Activated B cell treated with CpG ODN at 0.5 μM for 24 hours (primary cell): ENCODE data around the gene PPM1D. TPM values are rescaled to one million over a fixed set of nuclear protein-coding genes. Genes with fewer than 3 reads are reported as not detected.

Experiments used
- ATAC-seq: fragments of 200-7000 bp; cut with Tn5 transposase; one replicate; pipeline ENCODE4 v1.10.0; 2021; ENCODE audit warnings: low read depth, mild to moderate bottlenecking, moderate library complexity
- CTCF ChIA-PET: fragments of 350-600 bp; sonication (Branson Sonifier 250); formaldehyde crosslinking; loops from one replicate; lab custom pipeline; 2021; ENCODE audit warnings: antibody characterized with exemption; lab: Charles Lee
- POLR2A ChIA-PET: fragments of 350-600 bp; sonication (Branson Sonifier 250); formaldehyde crosslinking; loops from one replicate; lab custom pipeline; 2021; ENCODE audit warnings: antibody characterized with exemption; lab: Charles Lee
- DNase-seq: peaks from one replicate; pipeline ENCODE4 v3.0.0; 2022
- H3K27ac Mint-ChIP-seq: one replicate; pipeline ENCODE4 v1.8.0; 2020; ENCODE audit warnings: mixed read lengths
- H3K27me3 Mint-ChIP-seq: one replicate; pipeline ENCODE4 v1.8.0; 2021; ENCODE audit warnings: mixed read lengths
- H3K36me3 Mint-ChIP-seq: one replicate; pipeline ENCODE4 v1.8.0; 2021; ENCODE audit warnings: low read depth, mixed read lengths
- H3K4me1 Mint-ChIP-seq: one replicate; pipeline ENCODE4 v1.8.0; 2021; ENCODE audit warnings: mixed read lengths
- H3K4me3 Mint-ChIP-seq: one replicate; pipeline ENCODE4 v1.8.0; 2020; ENCODE audit warnings: mild to moderate bottlenecking, mixed read lengths
- H3K9me3 Mint-ChIP-seq: one replicate; pipeline ENCODE4 v1.8.0; 2020; ENCODE audit warnings: mixed read lengths
- intact Hi-C: fragments of 100-400 bp; cut with micrococcal nuclease; formaldehyde crosslinking; loops from one replicate; pipeline ENCODE4 v1.15.1; 2024
- total RNA-seq: library from RNA; stranded (reverse); gene quantifications from 2 replicates; pipeline ENCODE4 v1.2.3, GENCODE V29; 2022
- TF ChIP-seq, protein P1 (sequence below): fragments of 200-600 bp; IDR thresholded peaks from one replicate; pipeline ENCODE4 v1.8.0; 2022; ENCODE audit warnings: antibody characterized with exemption, mild to moderate bottlenecking

PPM1D gene
- total RNA-seq, 1 donor from 2014 or later: 13.3 TPM

DNA sequence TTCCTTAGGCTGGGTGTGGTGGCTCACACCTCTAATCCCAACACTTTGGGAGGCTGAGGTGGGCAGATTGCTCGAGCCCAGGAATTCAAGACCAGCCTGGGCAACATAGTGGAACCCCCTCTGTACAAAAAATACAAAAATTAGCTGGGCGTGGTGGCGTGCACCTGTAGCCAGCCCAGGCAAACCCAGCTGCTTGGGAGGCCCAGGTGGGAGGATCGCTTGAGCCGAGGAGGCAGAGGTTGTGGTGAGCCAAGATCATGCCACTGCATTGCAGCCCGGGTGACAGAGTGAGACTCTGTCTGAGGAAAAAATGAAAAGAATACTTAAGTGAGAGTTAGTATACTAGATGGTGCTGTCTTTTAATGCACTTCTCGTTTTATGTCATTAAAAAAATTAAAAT is 15.1 kb downstream of the PPM1D start:
- Mint-ChIP-seq H3K27me3 (no peaks in the 10 kb centered on the region), H3K27ac (no peak overlapping the region), H3K4me1 (peaks cover 29% of the 10 kb centered on the region), H3K9me3 (no peaks in the 10 kb centered on the region), H3K4me3 (no peak overlapping the region), H3K36me3 (peaks cover 15% of the 10 kb centered on the region)
- intact Hi-C loops: no loop called here
- DNase-seq: no peak
- ChIA-PET CTCF (no interaction called here), POLR2A (no interaction called here)
- TF ChIP-seq, protein P1, sequence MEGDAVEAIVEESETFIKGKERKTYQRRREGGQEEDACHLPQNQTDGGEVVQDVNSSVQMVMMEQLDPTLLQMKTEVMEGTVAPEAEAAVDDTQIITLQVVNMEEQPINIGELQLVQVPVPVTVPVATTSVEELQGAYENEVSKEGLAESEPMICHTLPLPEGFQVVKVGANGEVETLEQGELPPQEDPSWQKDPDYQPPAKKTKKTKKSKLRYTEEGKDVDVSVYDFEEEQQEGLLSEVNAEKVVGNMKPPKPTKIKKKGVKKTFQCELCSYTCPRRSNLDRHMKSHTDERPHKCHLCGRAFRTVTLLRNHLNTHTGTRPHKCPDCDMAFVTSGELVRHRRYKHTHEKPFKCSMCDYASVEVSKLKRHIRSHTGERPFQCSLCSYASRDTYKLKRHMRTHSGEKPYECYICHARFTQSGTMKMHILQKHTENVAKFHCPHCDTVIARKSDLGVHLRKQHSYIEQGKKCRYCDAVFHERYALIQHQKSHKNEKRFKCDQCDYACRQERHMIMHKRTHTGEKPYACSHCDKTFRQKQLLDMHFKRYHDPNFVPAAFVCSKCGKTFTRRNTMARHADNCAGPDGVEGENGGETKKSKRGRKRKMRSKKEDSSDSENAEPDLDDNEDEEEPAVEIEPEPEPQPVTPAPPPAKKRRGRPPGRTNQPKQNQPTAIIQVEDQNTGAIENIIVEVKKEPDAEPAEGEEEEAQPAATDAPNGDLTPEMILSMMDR: no peak
- ATAC-seq: no peak

DNA sequence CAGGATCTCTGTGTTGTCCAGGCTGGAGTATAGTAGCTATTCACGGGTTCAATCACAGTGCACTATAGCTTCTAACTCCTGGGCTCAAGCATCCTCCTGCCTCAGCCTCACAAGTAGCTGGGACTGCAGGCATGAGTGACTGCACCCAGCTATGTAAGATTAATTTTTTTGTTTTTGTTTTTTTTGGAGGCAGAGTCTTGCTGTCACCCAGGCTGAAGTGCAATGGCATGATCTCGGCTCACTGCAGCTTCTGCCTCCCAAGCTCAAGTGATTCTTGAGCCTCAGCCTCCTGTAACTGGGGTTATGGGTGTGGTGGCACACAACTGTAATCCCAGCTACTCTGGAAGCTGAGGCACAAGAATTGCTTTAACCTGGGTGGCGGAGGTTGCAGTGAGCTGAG is 15.8 kb downstream of the PPM1D start:
- ChIA-PET CTCF (no interaction called here), POLR2A (no interaction called here)
- Mint-ChIP-seq H3K27me3 (no peaks in the 10 kb centered on the region), H3K4me1 (peaks cover 24% of the 10 kb centered on the region), H3K4me3 (no peak overlapping the region), H3K27ac (no peak overlapping the region), H3K9me3 (no peaks in the 10 kb centered on the region), H3K36me3 (peaks cover 15% of the 10 kb centered on the region)
- TF ChIP-seq, protein P1: no peak
- DNase-seq: no peak
- intact Hi-C loops: no loop called here
- ATAC-seq: no peak

DNA sequence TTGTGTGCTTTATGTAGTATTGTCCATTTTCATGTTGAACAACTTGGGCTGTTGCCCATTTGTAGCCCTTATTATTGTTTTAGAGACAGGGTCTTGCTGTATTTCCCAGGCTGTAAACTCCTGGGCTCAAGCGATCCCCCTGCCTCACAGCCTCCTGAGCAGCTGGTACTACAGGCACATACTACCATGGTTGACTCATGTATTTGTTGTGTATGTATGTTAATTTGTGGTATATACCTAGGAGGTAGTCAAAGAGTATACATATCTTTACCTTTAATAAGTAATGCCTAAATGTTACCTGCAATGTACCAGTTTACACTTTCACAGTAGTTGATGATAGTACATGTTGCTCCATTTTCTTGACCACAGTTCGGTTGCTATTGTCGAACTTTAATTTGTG is 18.1 kb downstream of the PPM1D start:
- POLR2A ChIA-PET: no interaction called here
- ATAC-seq (no peak), DNase-seq (no peak)
- Mint-ChIP-seq H3K4me1 (peaks cover 19% of the 10 kb centered on the region), H3K9me3 (no peaks in the 10 kb centered on the region), H3K4me3 (no peak overlapping the region), H3K36me3 (peaks cover 15% of the 10 kb centered on the region), H3K27ac (no peak overlapping the region), H3K27me3 (no peaks in the 10 kb centered on the region)
- intact Hi-C loops: no loop called here
- TF ChIP-seq, protein P1: no peak
- CTCF ChIA-PET: no interaction called here

DNA sequence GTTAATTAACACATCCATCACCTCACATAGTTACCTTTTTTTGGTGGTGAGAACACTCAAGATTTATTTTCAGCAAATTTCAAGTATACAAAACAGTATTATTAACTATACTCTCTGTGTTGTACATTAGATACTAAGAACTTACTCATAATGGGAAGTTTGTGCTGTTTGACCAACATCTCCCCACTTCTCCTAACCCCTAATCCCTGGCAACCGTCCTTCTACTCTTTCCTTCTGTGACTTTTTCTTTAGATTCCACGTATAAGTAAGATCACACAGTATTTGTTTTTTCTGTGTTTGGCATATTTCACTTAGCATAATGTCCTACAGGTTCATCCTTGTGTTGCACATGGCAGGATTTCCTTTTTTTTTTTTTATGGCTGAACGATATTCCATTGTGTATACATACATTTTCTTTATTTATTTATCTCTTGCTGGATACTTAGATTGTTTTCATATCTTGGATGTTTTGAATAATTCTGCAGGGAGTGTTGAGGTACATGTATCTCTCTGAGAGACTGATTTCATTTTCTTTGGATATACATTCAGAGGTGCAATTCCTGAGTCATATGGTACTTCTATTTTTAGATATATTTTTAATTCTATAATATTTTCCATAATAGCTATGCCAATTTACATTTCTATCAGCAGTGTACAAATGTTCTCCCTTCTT is 19.0 kb downstream of the PPM1D start:
- H3K9me3 Mint-ChIP-seq: no peaks in the 10 kb centered on the region
- H3K27me3 Mint-ChIP-seq: no peaks in the 10 kb centered on the region
- ATAC-seq: no peak
- TF ChIP-seq, protein P1: no peak
- ChIA-PET CTCF (no interaction called here), POLR2A (no interaction called here)
- no peak for DNase-seq
- no peak overlapping the region for H3K27ac Mint-ChIP-seq
- H3K4me3 Mint-ChIP-seq: no peak overlapping the region
- H3K4me1 Mint-ChIP-seq: peaks cover 19% of the 10 kb centered on the region
- H3K36me3 Mint-ChIP-seq: peaks cover 21% of the 10 kb centered on the region
- intact Hi-C loops: no loop called here

DNA sequence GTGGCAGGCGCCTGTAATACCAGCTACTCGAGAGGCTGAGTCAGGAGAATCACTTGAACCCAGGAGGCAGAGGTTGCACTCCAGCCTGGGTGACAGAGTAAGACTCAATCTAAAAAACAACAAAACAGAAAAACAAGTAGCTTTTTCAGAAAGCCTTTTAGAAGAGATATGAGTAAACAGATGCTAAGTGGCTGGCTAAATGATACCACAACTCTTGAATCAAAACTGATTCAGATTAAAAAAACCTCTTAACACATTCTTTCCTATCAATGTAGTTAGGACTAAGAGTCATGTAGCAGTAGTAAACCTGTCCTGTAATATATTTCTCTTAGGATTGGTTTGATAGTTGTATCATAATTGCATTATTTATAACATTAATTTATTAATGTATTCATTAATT is 23.0 kb downstream of the PPM1D start:
- CTCF ChIA-PET: no interaction called here
- no peak overlapping the region for H3K4me3 Mint-ChIP-seq

More for the DNA sequence above, 23.0 kb downstream of the PPM1D start:
- peaks cover 23% of the 10 kb centered on the region for H3K36me3 Mint-ChIP-seq
- no peak overlapping the region for H3K27ac Mint-ChIP-seq
- DNase-seq (no peak), ATAC-seq (no peak)
- H3K4me1 Mint-ChIP-seq: peaks cover 14% of the 10 kb centered on the region
- no peaks in the 10 kb centered on the region for H3K27me3 Mint-ChIP-seq
- POLR2A ChIA-PET: no interaction called here
- TF ChIP-seq, protein P1: no peak
- intact Hi-C loops: no loop called here
- H3K9me3 Mint-ChIP-seq: no peaks in the 10 kb centered on the region
